Activated naive CD4-positive, alpha-beta T cell (primary cell): ENCODE results near the gene DCN.

Experiments
- DNase-seq, 4 experiments: peaks; one replicate each; lab custom pipeline; 2025; lab: John Stamatoyannopoulos, UW

The DCN gene

DNA sequence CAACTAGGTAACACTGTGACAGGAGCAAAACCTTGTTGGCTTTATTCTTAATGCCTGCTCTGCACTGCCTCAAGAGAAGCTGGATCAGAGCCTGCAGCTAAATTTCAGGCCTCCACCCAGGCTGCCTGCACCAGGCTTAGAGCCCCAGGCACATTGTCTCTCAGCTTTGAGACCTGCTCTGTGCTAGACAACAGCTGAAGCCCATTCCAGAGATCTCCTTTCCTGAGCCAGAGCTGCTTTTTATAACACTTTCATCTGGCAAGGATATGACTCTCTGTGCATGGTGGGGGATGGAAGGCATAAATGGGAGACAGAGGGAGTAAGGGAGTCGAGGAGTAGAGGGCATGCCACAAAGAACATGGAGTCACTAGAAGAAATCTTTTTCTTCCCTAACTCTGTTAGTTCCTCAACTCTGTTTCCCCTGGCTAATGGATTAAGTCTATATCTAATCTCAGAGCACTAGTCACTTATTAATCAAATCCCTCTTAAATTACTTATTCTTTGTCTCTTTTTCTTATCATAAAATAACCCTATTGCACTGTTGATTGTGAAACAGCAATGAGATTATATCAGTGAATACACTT lies 44.2 kb downstream of the DCN start:
- DNase-seq = no peak

DNA sequence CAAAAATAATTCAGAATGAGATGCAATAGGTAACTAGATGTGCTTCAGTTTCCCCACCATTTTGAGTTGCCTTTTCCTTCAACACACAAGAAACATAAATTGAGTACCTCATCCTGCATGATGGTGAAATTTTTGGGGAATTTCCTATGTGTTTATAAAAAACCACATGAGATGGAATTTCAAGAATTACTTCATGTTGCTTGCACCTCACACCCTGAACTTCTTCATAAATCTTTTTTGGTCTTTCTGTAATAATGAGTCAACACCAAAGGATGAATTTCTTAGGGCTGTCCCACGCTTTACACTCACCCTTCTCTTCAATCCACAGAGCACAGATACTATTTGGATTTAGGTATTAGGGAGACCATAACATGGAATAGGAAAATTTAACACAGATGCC lies 48.7 kb downstream of the DCN start:
- DNase-seq = no peak

DNA sequence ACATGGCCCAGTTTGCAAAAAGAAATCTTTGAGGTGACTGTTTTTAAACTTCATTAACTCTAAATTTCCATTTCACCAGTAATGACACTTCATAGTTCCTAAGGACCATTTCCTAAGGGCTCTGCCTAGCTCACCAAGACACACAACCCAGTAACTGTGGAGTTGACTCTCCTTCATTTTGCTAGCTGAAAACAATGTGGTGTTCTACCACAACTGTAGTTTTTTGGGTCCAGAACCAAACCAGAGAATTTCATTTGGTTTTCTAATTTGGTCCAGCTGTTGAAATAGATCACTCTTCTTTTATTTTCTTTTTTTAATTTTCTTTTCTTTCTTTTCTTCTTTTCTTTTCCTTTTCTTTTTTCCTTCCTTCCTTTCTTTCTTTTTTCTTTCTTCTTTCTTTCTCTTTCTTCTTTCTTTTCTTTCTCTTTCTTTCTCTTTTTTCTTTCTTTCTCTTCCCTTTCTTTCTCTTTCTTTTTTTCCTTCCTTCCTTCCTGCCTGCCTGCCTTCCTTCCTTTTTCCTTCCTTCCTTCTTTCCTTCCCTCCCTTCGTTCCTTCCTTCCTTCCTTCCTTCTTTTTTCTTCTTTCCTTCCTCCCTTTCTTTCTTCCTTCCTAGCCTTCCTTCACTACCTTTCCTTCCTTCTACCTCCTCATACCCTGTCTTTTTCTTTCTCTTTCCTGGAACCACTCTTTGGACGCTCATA lies 52.8 kb downstream of the DCN start:
- DNase-seq = no peak

DNA sequence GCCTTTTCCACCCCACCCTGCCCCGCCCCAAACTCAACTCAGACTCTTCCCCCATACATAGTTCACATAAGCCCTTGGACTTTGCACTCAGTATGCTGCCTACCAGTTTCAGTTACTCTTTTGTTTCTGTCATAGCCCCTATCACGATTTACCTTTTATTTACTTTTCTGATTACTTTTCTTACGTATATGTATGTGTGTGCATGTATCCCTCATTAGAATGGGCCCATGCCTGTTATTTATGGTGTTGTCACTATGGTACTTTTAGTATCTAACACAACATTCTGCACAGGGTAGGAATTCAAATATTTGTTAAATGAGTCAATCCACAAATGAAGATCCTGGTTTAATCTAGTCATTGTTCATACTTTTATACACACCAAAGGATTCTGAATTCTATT lies 54.9 kb downstream of the DCN start:
- no peak for DNase-seq

DNA sequence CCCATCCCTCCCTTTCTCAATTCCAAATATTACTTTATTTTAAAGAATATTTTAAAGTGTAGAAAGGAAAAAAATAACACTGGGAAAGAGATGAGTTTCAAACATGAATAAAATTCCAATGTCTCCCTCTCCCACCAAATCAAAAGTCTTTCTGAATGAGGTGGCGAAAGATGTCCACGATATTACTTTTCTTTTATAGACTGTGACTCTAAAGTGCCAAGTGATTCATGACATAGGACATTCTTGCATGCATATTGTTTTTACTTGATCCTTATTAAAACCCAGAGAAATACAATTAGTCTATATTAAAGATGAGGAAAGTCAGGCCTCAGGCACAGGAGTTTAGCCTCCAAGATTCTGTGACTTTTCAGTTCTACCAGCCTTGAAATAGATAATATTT lies 55.3 kb downstream of the DCN start:
- DNase-seq = no peak

DNA sequence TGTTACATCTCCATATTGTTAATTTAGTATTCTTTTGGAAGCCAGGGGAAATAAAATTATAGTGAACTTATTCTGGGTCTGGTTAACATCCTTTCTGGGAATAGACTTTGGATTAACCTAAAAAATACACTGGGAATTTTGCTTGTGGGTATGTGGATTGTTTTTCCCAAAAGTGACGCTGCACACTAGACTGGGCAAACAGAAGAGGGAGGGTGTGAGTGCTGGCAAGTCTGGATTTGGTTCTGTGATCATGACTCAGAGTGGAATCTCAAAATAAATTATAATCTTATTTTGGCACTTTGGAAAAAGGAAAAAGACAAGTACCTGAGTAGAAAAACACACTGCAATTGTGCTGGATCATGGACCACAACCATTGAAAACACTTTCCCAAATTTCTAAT lies 56.1 kb downstream of the DCN start:
- no peak for DNase-seq

DNA sequence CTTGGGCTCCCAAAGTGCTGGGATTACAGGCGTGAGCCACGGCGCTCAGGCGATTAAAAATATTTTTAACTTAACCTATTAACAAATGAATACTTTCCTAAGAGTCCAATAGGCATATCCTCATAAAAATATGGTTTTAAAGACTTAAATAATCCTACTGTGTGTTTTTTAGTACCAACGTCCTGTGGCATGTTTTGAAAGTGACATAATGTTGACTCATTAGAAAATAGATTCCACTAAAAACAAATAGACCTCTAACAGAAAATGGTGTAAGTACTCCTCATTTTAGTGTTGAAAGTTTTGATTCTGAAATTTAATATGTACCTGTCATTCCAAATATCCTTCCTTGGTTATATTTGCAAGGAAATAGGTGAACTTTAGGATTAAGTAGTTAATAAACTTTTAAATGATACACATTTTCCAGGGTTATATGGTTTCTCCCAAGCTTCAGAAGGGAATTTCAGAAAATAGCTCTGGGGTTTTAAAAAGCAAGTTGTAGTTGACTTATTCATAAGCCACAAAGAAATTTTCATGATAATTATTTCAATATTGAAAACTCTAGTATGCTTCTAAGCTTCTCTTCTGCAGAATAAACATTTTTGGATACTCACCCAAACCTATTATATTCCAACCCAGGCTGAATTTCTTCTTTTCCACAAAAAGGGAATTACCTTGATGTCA lies 59.2 kb downstream of the DCN start:
- DNase-seq = no peak

DNA sequence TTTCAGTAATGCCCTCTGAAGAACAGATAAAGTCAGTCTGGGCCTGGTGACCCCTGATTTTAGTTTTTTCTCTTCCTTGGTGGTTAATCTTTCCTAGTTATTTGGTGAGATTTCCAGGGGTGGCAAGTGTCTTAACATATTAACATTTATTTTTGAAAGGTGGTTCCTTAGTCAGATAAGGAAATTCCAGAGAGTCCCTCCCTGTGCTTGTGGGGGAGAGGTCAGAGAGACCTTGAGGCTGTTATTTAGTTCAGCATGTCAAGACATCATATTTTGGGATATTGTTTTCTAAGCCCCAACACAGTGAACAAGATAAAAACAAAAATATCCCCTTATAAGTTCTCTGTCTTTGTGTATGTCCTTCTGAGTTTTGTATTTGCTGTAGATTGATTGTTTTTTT lies 61.8 kb downstream of the DCN start:
- DNase-seq = no peak

DNA sequence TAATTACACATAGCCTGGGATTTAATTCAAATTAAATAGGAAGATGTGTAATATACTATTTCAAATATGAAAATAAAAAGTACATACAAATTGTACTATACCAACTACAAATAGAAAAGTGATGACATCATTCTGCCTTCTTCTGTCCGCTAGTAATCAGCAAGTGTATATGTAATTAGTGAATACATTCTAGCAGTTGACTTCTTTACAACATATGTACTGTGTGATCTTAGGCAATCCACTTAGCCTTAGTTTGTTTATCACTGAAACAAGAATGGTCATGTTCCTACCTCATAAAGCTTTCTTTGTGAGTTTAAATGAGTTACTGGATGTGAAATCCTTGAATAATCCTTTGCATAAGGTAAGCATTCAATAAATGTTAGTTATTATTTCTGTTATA lies 63.5 kb downstream of the DCN start:
- DNase-seq = no peak

DNA sequence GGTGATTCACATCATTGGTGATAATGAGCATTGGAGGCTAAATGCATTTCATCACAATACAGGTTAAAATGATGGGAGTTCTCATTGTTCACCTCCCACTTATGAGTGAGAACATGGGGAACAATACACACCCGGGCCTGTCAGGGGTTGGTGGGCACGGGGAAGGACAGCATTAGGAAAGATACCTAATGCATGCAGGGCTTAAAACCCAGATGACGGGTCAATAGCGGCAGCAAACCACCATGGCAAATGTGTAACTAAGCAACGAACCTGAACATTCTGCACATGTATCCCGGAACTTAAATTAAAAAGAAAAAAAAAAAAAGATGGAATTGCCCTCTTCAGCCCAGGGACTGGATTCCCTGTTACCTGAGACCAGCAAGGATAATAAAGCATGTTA lies 69.0 kb downstream of the DCN start:
- DNase-seq = no peak

DNA sequence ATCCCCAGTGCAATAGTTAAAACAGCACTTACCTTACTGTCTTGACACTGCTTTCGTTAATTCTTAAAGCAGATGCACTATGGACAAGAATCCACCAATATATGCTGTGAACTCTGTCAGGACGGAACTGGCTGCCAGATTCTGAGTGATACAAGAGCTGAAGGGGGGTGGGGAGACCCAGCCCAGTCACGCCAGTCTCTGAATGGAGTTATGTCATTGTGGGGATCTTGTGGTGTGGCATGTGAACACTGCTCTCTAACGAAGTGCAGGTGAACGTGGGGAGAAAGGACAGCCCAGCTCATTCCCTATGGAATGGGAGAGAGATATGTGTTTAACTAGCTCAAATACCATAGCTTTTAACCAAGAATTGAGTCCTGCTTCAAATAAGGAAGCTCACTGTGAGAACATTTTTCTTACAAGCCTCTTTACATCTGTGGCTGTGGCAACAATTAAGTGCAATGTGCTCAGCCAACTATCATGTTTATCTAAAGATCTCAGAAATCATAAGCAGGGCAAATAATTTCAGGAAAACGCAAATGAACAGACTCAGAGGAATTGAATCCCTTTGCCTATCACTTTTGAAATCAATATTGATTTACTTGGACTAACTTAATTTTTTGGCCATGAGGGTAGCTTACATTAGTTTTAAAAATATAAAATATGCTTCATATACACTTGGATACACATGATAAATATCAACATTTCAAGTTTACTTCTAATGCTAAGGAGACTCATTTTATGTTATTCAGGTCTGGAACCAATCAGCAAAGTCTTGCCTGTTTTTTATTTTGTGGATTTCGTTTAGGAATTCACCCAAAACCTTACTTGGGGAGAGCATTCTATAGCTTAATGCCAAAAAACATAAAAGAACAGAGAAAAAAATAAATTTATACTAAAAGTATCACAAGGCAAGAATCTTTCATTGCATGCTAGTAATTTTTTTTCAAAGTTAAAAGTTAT lies 71.0 kb downstream of the DCN start, which contains the start of gene LUM:
Gene LUM, minus strand, starts transcription at position 129 of the 960 bp plus-strand sequence. CDS start 2,515 bp downstream, outside the sequence.
- DNase-seq = no peak

DNA sequence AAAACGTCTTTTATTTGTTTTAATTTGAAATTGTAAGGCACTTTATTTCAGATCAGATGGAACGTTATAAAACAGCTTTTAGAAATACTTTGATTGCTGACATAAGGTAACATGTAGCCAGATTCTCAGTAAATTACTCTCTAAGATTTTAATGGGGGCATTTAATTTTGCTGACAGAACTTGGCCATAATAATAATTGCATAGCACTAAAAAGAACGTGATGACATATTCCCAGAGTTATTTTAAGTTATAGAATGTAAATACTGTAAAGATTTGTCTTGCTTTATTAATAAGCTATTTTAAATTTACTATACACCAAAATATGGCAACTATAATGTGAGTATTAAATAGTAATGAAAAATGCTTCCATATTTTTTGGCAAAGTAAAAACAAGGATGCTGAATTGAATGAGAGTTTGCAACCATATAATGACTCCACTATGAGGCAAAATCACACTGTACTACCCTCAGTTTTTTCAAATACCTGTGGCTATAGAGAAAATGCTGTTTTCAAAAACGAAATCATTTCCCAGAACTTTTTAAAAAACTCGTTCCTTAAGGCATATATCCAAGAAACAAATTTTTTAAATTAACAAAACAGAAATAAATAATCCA lies 72.2 kb downstream of the DCN start:
- DNase-seq = no peak

DNA sequence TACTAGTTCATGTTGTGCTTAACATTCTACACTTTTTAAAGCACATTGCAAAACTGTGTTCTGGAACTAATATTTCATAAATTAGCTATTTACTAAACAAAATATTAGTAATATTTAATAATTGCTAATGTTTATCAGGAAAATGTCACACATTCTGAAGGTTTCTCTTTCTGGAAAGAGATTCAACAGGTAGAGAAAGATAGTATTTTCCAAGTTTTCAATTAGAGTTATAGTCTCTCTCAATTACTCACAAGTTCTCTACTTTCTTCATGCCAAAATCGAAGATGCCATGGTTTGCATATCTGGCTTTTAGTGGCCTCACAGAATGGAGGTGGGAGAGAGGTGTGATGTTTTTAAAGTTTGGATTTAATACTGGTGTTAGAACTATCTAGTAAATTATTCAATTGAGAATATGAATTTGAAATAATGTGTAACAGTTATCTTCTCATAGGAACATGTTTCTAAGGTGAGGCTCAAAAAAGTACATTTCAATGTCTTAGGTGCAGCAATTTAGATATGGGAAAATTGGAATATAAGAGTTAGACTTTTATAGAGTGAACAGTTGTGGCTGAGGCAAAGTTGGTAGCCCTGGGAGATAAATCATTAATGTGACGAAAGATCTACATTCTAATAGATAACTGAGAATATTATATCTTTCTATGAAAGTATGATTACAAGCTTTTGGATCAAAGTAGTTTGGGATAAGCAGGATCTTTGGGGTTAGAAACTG lies 72.9 kb downstream of the DCN start:
- no peak for DNase-seq

DNA sequence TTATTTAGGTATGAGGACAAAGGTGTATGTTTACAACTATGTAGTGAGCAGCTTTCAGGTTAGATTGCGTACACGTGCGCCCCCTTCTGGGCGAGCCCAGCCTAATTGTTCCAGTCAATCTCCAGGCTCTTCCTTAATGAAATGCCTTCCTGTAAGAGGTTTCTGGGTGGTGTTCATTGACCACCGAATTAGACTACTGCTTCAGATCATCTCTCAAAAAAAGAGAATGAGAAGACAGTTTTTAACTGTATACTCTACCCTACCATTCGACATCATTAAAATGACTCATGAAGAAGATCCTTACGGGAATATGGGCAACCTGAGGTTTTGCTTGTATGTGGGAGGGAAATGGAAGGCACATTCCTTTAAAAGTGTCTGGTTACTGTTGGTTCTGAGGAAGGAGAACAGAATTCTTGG lies 73.5 kb downstream of the DCN start:
- peak in 1 of 4 experiments; percentile 1 for DNase-seq

DNA sequence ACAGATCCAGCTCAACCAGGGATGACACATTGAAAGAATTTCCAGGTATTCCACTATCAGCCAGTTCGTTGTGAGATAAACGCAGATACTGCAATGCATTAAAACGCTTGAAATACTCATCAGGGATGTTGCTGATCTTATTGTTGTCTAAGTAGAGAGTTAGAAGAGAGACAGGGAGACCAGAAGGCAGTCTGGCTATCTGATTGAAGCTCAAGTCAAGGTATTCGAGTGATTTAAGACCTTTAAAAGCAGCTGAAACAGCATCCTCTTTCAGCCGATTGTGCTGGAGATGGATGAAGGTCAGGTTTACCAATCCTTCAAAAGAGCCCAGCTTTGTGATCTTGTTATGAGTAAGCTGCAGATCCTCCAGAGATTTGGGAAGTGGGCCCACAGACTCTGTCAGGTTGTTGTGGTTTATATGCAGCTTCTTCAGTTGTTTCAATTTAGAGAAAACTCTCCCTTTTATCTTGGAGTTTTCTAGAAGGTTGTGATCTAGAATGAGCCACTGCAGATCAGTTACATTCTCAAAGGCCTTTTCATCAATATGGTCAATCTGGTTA lies 74.3 kb downstream of the DCN start:
- DNase-seq = no peak

DNA sequence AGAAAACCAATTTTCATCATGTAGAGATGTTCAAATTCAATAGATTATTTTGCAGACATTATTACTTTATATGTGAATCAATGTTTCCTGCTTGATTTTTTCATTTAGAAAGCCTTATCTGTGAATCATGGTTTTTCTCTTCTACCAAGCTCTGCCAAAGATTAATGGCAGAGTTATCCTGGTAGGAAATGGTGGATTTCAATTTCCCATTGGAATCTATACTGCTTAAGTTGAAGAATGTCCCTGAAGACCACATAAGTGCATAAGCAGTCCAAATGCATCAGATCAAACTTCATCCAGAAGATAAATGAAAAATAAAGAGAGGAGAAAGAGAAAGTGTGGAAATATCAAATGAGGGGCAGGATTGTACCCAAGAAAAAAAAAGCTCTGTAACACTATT lies 76.3 kb downstream of the DCN start:
- no peak for DNase-seq

DNA sequence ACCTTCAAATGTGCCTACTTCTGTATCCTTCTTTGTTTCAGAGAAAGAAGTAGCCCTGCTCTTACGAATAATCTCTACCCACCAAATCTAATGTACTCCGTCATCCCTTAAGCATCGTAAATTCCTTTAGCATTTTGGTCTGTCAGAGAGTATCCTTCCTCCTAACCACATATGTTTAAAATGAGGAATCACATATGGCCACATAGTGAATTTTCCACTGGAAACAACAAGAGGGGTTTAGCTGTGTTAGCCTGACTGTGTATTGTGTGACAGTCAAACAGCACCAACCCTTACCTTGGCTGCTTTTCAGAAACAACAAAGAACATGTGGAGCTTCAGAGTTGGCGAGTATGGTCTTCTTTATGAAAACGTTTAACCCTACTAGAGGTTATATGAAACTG lies 76.8 kb downstream of the DCN start:
- DNase-seq = no peak

DNA sequence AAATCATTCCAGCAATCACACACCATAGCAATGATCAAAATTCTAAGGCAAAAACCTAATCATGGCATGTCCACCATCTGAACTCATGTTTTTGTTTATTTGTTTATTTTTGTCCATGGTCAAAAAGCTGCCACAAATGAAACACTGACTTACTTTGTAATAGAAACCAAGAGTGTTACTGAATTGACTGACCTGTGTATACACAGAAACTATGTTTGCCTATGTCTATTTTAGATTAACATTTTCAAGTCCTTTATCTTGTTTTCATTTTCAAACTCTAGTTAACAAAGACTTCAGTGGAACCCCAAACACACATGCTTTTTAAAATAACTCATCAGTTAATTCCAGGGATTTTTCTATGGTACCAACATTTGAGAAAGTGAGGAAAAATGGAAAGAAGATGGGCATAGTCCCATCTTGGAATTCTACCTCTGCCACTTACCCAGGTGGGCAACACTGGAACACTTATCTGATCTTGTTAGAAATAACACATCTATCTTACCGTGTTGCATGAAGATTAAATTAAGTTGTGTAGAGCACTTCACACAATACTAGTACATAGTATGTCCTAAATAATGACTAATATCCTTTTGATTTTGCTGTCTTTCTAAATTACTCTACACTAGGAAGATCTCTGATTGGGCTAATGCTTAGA lies 77.7 kb downstream of the DCN start:
- no peak for DNase-seq

DNA sequence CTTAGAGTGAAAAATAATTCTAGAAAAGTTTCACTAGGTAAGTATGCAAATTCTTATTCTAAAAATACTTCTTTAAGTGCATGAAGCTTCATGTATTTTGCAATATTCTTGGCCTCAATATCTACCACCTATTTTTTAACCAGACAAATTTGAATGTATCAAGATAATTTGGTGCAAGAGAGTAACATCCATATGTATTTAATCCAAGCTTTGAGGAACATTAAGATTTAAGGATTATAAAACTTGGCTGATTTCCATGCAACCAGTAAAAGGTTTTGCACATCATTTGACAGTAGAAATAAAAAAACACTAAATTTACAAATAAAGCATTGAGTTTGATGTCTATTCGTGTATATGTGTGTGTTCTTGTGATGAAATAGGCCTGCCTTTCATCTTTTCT lies 79.0 kb downstream of the DCN start:
- DNase-seq = no peak

DNA sequence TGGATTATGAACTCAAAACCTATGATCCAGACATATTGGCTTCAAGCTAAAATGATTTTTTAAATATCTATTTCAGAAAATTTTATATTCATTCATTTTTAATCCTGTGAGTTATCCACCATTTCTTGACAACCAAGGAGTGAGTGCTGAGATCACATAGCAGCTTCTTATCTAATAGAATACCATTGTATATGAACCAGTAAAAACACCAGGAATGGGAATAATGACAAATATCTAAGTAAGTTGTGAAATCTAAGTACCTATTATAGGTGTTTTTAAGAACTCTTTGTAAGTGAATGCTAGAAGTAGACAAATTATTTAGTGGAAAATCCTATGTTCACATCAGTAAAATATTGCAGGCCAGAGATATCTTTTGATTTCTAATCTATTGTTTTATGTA lies 79.5 kb downstream of the DCN start:
- DNase-seq = no peak
